Measurements from ENCODE around the gene GUCA2B. TPM values are rescaled to one million over a fixed set of nuclear protein-coding genes. Genes with fewer than 3 reads are reported as not detected.

Gene GUCA2B
- total and polyA plus RNA-seq, 5 donors = not detected

GRCh38 chr1:42195841-42196240, 42.6 kb downstream of the GUCA2B start:
- Histone ChIP-seq H3K4me3 (ENCODE audit: low read length) (no peak overlapping the region), H3K9me3 (ENCODE audit: control insufficient read depth, low read length) (no peaks in the 10 kb centered on the region), H3K27me3 (ENCODE audit: control insufficient read depth, insufficient read depth) (no peaks in the 10 kb centered on the region), H3K4me1 (ENCODE audit: control insufficient read depth, insufficient read depth, low read length) (no peaks in the 10 kb centered on the region), H3K27ac (ENCODE audit: low read length) (no peak overlapping the region)
- DNase-seq = no peak
- no peak for ATAC-seq
- intact Hi-C loops (cut with DNase I) = no loop called here
- 96% methylated on average over 3 of the region's 3 CpGs for WGBS

- H3K9me3 ChIP-seq (ENCODE audit: control insufficient read depth, low read length) = no peaks in the 10 kb centered on the region
- no peak for DNase-seq
- 90% methylated on average over 5 of the region's 5 CpGs for WGBS
- no peak overlapping the region for H3K27ac ChIP-seq (ENCODE audit: low read length)
- H3K27me3 ChIP-seq (ENCODE audit: control insufficient read depth, insufficient read depth) = no peaks in the 10 kb centered on the region
- intact Hi-C loops (cut with DNase I) = no loop called here
- H3K4me3 ChIP-seq (ENCODE audit: low read length) = no peak overlapping the region
- no peak for ATAC-seq
- H3K4me1 ChIP-seq (ENCODE audit: control insufficient read depth, insufficient read depth, low read length) = no peaks in the 10 kb centered on the region
Observed at GRCh38 chr1:42198251-42198650, 45.0 kb downstream of the GUCA2B start.

- DNase-seq (no peak), ATAC-seq (no peak)
- no peaks in the 10 kb centered on the region for H3K4me1 ChIP-seq (ENCODE audit: control insufficient read depth, insufficient read depth, low read length)
- no peak overlapping the region for H3K4me3 ChIP-seq (ENCODE audit: low read length)
- H3K27me3 ChIP-seq (ENCODE audit: control insufficient read depth, insufficient read depth) = no peaks in the 10 kb centered on the region
- no peaks in the 10 kb centered on the region for H3K9me3 ChIP-seq (ENCODE audit: control insufficient read depth, low read length)
- no peak overlapping the region for H3K27ac ChIP-seq (ENCODE audit: low read length)
- intact Hi-C loops (cut with DNase I) = no loop called here
Observed at GRCh38 chr1:42201986-42202385, 48.8 kb downstream of the GUCA2B start.

Other genes with a start within 250 kb of the GUCA2B start
- 1 to 10 TPM; 6.3 to 7.9 (median 7.4) TPM for gene HIVEP3, start 234.5 kb upstream of the GUCA2B start, total RNA-seq
- 6.5 TPM for gene HIVEP3, start 234.5 kb upstream of the GUCA2B start, polyA plus RNA-seq
- gene GUCA2A, start 11.3 kb downstream of the GUCA2B start, total RNA-seq = not detected
- not detected for gene GUCA2A, start 11.3 kb downstream of the GUCA2B start, polyA plus RNA-seq
- gene FOXJ3, start 181.8 kb downstream of the GUCA2B start, total RNA-seq = 10 to 100 TPM; 41.8 to 50.5 (median 45.3) TPM
- gene FOXJ3, start 181.8 kb downstream of the GUCA2B start, polyA plus RNA-seq = 15.0 TPM
- 1 to 10 TPM; 3.5 to 6.5 (median 5.3) TPM for gene RIMKLA, start 227.4 kb downstream of the GUCA2B start, total RNA-seq
- 3.2 TPM for gene RIMKLA, start 227.4 kb downstream of the GUCA2B start, polyA plus RNA-seq